Measurements from ENCODE around the gene COG5. TPM values are rescaled to one million over a fixed set of nuclear protein-coding genes. Genes with fewer than 3 reads are reported as not detected.

The COG5 gene
- total RNA-seq, 1 donor from 2014 or later = 55.7 TPM

- intact Hi-C loops (cut with DNase I) = no loop called here
- ATAC-seq (no peak), DNase-seq (ENCODE audit: low spot score) (no peak)
Measured at GRCh38 chr7:107180378-107180777, 383.3 kb downstream of the COG5 start.

GRCh38 chr7:107179326-107180164, 384.2 kb downstream of the COG5 start:
- intact Hi-C loops (cut with DNase I) = no loop called here
- ATAC-seq = no peak
- no peak for DNase-seq (ENCODE audit: low spot score)

DNA sequence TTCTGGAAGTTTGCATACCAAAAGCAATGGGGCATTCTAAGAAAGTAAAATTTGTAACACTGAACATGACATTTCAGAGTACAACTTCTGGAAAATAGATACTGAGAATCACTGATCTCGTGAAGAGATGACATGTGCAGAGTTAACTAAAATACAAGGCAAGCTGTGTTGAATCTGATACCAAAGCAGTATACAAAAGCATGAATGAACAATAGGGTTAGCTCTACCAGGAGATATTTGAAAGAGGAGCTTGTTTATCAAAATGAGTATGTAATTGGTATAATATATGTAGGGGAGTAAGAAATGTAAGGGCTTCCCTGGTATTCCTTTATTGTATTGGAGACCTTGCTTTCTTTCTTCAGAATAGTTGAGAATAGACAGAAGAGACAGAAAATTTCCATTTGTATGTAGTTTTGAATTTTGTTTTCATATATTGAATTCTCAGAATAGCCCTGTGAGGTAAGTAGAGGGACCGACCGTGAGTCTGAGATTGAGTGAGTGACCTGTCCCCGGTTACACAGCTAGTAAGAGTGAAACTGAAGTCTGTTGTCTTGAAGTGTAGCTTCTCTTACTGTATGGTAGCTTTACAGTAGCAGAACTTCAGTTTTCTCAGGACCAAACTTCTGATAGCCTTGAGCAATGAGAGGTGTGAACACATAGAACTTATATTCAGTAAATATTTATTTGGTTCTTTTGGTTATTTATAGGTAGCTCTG, 389.9 kb downstream of the COG5 start:
- ATAC-seq = no peak
- no peak for DNase-seq (ENCODE audit: low spot score)
- intact Hi-C loops (cut with DNase I) = no loop called here

GRCh38 chr7:107173191-107173590, 390.5 kb downstream of the COG5 start:
- ATAC-seq = no peak
- intact Hi-C loops (cut with DNase I) = no loop called here

GRCh38 chr7:107172276-107173032, 391.3 kb downstream of the COG5 start:
- intact Hi-C loops (cut with DNase I) = no loop called here
- no peak for ATAC-seq
- DNase-seq (ENCODE audit: low spot score) = no peak

More at GRCh38 chr7:107173191-107173590, 390.5 kb downstream of the COG5 start:
- DNase-seq (ENCODE audit: low spot score) = no peak

DNA sequence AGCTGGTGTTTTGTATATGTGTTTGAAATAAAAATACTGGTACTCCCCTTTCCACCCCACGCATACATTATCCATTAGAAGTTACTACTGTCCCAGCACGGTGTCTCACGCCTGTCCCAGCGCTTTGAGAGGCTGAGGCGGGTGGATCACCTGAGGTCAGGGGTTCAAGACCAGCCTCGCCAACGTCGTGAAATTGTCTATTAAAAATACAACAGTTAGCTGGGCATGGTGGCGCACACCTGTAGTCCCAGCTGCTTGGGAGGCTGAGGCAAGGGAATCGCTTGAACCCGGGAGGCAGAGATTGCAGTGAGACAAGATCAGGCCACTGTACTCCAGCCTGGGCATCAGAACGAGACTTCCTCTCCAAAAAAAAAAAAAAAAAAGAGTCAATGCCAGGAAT, 392.2 kb downstream of the COG5 start:
- intact Hi-C loops (cut with DNase I) = no loop called here
- DNase-seq (ENCODE audit: low spot score) (no peak), ATAC-seq (no peak)

DNA sequence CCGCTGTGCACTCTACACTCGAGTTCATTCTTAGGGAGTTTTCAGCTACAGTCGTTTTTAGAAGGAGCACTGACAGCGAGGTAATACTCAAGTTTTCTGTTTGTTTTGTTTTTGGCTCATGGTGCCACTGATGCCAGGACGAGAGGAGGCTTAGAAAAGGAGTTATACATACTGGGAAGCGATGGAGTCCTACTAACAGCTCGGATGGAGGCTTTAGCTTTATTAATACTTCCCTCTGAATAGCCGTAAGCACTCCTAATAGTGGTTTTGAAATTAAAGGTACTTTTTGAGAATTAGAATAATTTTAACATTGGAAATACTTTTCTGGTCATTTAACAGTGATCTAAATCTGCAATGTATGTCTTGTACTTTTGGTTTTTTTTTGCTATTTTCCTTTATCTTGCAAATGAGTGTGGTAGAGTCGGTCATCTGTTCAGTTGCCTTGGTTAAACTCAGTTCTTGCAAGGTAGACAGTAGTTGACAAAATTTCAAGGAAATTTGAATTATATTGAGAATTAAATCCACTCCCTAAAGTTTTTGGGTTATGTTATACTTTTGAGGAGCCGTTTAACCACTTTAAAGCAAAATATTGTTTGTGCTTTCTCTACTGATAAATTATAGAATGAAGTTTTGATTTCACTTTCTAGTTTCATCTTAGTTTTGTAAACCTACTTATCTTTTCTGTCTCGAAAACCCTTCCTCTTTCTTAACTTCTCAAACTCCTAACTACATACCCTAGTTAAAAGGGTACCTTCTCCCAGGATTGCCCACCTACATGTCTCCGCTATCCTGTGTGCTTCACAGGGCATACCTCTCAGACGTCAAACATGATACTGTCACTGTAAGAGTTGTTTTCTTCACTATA, 393.4 kb downstream of the COG5 start:
- intact Hi-C loops (cut with DNase I) = no loop called here
- DNase-seq (ENCODE audit: low spot score) = no peak
- ATAC-seq = no peak

DNA sequence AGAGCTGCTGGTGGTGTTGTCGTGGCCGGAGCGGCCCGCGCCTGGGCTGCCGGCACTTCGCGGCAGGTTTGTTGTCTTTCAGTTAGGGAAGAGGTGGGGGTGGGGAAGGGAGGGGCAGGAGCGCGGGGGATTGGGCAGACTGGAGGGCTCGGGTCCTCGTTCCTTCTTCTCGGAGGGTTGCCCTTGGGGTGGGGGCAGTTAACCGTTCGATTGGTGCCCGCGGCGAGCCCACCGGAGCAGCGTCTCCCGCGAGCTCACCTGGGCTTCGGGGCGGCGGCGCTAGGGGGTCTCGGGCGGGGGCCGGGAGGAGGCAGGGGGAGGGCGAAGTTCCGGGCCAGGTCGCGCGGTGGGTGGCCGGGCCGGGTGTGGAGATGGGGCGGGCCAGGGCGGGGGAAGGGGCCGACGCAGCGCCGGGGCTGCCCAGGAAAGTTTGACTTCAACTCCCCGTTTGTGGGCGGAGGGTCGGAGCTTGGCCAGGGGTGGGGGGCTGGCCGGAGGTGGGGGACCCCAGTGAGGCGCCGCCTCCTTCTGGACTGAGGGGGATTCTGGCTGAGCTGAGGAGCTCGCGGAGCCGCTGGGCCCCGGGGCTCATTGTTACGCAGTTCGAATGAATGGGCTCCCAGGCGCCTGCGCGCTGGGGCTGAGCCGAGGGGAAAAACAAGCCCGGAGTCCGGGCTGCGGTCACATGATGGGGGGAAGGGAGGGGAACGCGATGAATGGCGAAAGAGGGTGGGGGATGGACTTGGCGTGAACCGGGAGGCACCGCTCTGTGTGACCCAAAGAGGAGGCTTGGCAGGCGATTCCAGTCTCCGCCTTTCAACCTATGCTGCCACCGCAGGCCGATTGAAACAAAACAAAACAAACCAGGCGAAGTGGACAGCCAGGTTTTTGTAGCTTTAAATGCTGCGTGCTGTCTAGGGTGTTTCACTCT, 394.3 kb downstream of the COG5 start:
- intact Hi-C loops (cut with DNase I) = no loop called here
- DNase-seq (ENCODE audit: low spot score) (peak; percentile 99), ATAC-seq (peak; percentile 85)

- DNase-seq (ENCODE audit: low spot score) = peak; percentile 99
- intact Hi-C loops (cut with DNase I) = no loop called here
- peak; percentile 95 for ATAC-seq
Measured at GRCh38 chr7:107168233-107169119, 395.2 kb downstream of the COG5 start, which contains the start of gene HBP1. Gene HBP1, plus strand, starts transcription at chr7:107169003. Its CDS starts 10,891 bp downstream, at chr7:107179894.

DNA sequence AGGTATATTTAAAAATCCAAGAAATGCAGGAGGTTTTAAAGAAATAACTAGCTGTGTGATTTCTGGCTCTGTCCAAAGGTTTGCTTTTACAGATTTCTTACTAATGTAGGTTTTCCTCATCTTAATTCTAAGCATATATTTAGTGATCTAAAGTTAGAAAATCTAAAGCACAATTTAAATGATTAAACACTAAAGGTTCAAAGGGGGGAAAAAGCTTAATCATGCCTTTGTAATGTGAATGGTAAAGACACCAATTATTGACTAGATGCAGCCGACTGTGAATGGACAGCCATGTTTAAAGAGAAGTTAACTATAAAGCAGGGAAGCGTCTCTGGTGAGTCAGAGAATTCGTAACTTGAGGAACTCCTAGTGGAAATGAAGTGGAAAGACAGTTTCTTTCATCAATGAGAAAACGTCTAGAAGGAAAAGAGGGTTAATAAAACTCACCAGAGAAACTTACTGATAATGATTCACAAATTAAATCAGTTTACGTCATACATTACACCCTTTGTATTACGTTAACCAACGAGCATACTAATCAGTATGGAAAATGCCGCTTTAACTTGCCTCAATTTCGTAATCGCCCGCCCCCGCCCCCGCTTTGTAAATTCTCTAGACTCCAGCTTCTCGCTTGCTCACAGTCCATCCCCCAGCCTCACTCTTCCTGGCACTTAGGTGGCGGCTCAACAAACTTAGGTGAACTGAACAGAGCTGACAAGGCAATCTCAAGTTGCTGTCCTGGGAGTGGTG, 396.1 kb downstream of the COG5 start:
- DNase-seq (ENCODE audit: low spot score) (no peak), ATAC-seq (peak; percentile 36)
- intact Hi-C loops (cut with DNase I) = no loop called here

DNA sequence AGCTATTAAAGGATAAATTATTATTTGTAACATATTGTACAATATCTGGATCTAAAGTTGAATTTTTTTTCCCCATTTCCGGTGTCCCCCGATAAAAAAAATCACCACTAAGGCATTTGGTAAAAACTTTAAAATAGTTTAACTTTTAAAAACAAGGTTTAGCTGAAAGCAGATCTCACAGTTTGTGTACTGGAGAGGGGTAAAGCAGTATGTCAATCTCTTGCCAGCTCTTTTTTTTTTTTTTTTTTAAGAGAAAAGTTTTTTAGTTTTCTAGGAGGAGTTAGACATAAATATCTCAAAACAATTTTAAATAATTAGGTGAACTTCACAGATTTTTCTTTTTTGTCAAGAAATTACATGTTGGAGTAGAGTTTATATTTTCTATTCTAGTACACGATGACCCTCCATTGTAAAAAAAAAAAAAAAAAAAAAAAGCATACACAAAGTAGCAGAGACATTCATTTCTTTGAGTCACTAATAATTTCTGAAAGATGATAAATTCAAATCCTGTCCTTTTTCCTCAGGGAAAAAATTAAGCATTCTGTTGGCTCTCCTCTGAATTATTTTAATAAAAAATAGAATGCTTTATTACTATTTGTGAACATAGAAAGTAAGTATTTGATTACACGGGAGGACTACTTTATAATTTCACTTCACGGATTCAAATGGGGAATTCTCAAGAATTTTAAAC, 396.8 kb downstream of the COG5 start:
- intact Hi-C loops (cut with DNase I) = no loop called here
- DNase-seq (ENCODE audit: low spot score) (no peak), ATAC-seq (no peak)

GRCh38 chr7:107165341-107165740, 398.4 kb downstream of the COG5 start:
- intact Hi-C loops (cut with DNase I) = no loop called here
- DNase-seq (ENCODE audit: low spot score) (no peak), ATAC-seq (no peak)

GRCh38 chr7:107164092-107164491, 399.6 kb downstream of the COG5 start:
- ATAC-seq (no peak), DNase-seq (ENCODE audit: low spot score) (no peak)
- intact Hi-C loops (cut with DNase I) = no loop called here

GRCh38 chr7:107162475-107162874, 401.2 kb downstream of the COG5 start:
- intact Hi-C loops (cut with DNase I) = no loop called here
- ATAC-seq (no peak), DNase-seq (ENCODE audit: low spot score) (no peak)

- ATAC-seq = no peak
- no peak for DNase-seq (ENCODE audit: low spot score)
- intact Hi-C loops (cut with DNase I) = no loop called here
Measured at GRCh38 chr7:107161415-107161814, 402.3 kb downstream of the COG5 start.
